Breast epithelium (tissue), 3 donors: Measurements from ENCODE around the gene FAM241B.

Experiments used
- CTCF ChIP-seq, 3 donors: fragments of 450-650 bp; IDR thresholded peaks; one replicate each; pipeline ENCODE4 v1.5.1; 2016 to 2017; ENCODE audit warnings: antibody characterized with exemption in 3 of 3, mild to moderate bottlenecking in 3 of 3, moderate library complexity in 3 of 3
- POLR2A ChIP-seq: fragments of 450-650 bp; IDR thresholded peaks from one replicate; pipeline ENCODE4 v1.6.1; 2016; ENCODE audit warnings: antibody characterized with exemption, mild to moderate bottlenecking, moderate library complexity
- POLR2AphosphoS5 ChIP-seq, 3 donors: sonication (generic); formaldehyde crosslinking; IDR thresholded peaks; one replicate each; pipeline ENCODE4 v1.6.1; 2017; ENCODE audit warnings: antibody characterized with exemption in 3 of 3

GRCh38 chr10:69609077-69609476, 21.0 kb upstream of the FAM241B start:
- TF ChIP-seq CTCF (IDR thresholded peaks at IDR 0.05) (no peak), POLR2A (no peak), POLR2AphosphoS5 (IDR thresholded peaks at IDR 0.05) (no peak)
